GM19238 (cell line): ENCODE measurements around the gene LDLRAD3.

Experiments used
- DNase-seq: peaks from one replicate; pipeline ENCODE4 v3.0.0; 2011; ENCODE audit warnings: low spot score; ENCODE audit not compliant: insufficient read length

The LDLRAD3 gene

GRCh38 chr11:36127550-36127949 lies 183.7 kb downstream of the LDLRAD3 start:
- DNase-seq = no peak

GRCh38 chr11:36129955-36130354 lies 186.1 kb downstream of the LDLRAD3 start:
- DNase-seq = no peak

- DNase-seq = no peak
Measured at GRCh38 chr11:36130401-36130800, 186.5 kb downstream of the LDLRAD3 start.

GRCh38 chr11:36131721-36132397 lies 188.0 kb downstream of the LDLRAD3 start:
- DNase-seq = peak; percentile 13

- DNase-seq = no peak
Measured at GRCh38 chr11:36132940-36133339, 189.1 kb downstream of the LDLRAD3 start.

- no peak for DNase-seq
Measured at GRCh38 chr11:36135076-36135475, 191.2 kb downstream of the LDLRAD3 start.

- no peak for DNase-seq
Measured at GRCh38 chr11:36139767-36140166, 195.9 kb downstream of the LDLRAD3 start.

- DNase-seq = no peak
Measured at GRCh38 chr11:36141196-36141953, 197.5 kb downstream of the LDLRAD3 start.

- no peak for DNase-seq
Measured at GRCh38 chr11:36141956-36142355, 198.1 kb downstream of the LDLRAD3 start.

GRCh38 chr11:36142439-36142838 lies 198.6 kb downstream of the LDLRAD3 start:
- DNase-seq = no peak

GRCh38 chr11:36142879-36143278 lies 199.0 kb downstream of the LDLRAD3 start:
- DNase-seq = no peak

- DNase-seq = no peak
Measured at GRCh38 chr11:36146437-36146836, 202.6 kb downstream of the LDLRAD3 start.

- DNase-seq = no peak
Measured at GRCh38 chr11:36147491-36147890, 203.6 kb downstream of the LDLRAD3 start.

GRCh38 chr11:36148701-36149100 lies 204.8 kb downstream of the LDLRAD3 start:
- no peak for DNase-seq

GRCh38 chr11:36149538-36150242 lies 205.8 kb downstream of the LDLRAD3 start:
- peak; percentile 13 for DNase-seq

GRCh38 chr11:36150986-36151385 lies 207.1 kb downstream of the LDLRAD3 start:
- no peak for DNase-seq

- DNase-seq = no peak
Measured at GRCh38 chr11:36151933-36152580, 208.2 kb downstream of the LDLRAD3 start.

GRCh38 chr11:36153551-36153950 lies 209.7 kb downstream of the LDLRAD3 start:
- DNase-seq = no peak

GRCh38 chr11:36155124-36155561 lies 211.3 kb downstream of the LDLRAD3 start:
- no peak for DNase-seq

- no peak for DNase-seq
Measured at GRCh38 chr11:36155770-36156160, 211.9 kb downstream of the LDLRAD3 start.

GRCh38 chr11:36156161-36156816 lies 212.4 kb downstream of the LDLRAD3 start:
- DNase-seq = no peak
